SK-N-SH (cell line): Measurements from ENCODE around the gene MFNG. TPM values are rescaled to one million over a fixed set of nuclear protein-coding genes. Genes with fewer than 3 reads are reported as not detected.

Experiments used
- CTCF ChIA-PET: fragments of 300-600, 350-600 bp; formaldehyde crosslinking; extraction: SDS; loops from one replicate; lab custom pipeline; 2021; lab: Yijun Ruan, JAX
- POLR2A ChIA-PET: fragments of 350-600 bp; sonication (Branson Sonifier 250); formaldehyde crosslinking; extraction: SDS; loops from one replicate; lab custom pipeline; 2020; ENCODE audit warnings: antibody characterized with exemption, inconsistent platforms; lab: Yijun Ruan, JAX
- DNase-seq: peaks from one replicate; pipeline ENCODE4 v3.0.0; 2012
- H2AFZ ChIP-seq: fragments of 200-600 bp; sonication (generic); 2 replicates; pipeline ENCODE4 v1.8.1; 2016; ENCODE audit warnings: antibody characterized with exemption, mild to moderate bottlenecking, low read depth
- H3F3A ChIP-seq: fragments of 200-600 bp; sonication (generic); replicated peaks from 2 replicates; pipeline ENCODE3; 2016; ENCODE audit warnings: antibody characterized with exemption, mild to moderate bottlenecking; ENCODE audit not compliant: insufficient read depth
- H3K27ac ChIP-seq, 2 experiments: fragments of 200-500 bp in 1 of 2; fragments of 200-600 bp in 1 of 2; sonication (Bioruptor generic) in 1 of 2; sonication (generic), shearing (Covaris generic) in 1 of 2; 2 replicates each; pipeline versions ENCODE4 v1.5.1 to v1.6.1; 2014 to 2016; ENCODE audit warnings: low read depth in 2 of 2, inconsistent platforms in 1 of 2, low read length in 1 of 2, mild to moderate bottlenecking in 1 of 2, mixed read lengths in 1 of 2
- H3K27me3 ChIP-seq: fragments of 200-600 bp; sonication (generic), shearing (Covaris generic); 2 replicates; pipeline ENCODE4 v1.6.1; 2016; ENCODE audit warnings: mixed run types; ENCODE audit not compliant: insufficient read depth
- H3K36me3 ChIP-seq, 2 experiments: fragments of 200-500 bp in 1 of 2; fragments of 200-600 bp in 1 of 2; sonication (Bioruptor generic) in 1 of 2; sonication (generic) in 1 of 2; replicated peaks in 1 of 2; 2 replicates each; pipeline versions ENCODE3 to v1.5.1; 2014 to 2016; ENCODE audit warnings: low read length in 1 of 2, mild to moderate bottlenecking in 1 of 2; ENCODE audit not compliant: insufficient read depth in 2 of 2, control insufficient read depth in 1 of 2
- H3K4me1 ChIP-seq, 2 experiments: fragments of 200-500 bp in 1 of 2; fragments of 200-600 bp in 1 of 2; sonication (Bioruptor generic) in 1 of 2; sonication (generic), shearing (Covaris generic) in 1 of 2; 2 replicates each; pipeline versions ENCODE4 v1.5.1 to v1.6.1; 2014 to 2016; ENCODE audit warnings: low read depth in 1 of 2, low read length in 1 of 2, mixed run types in 1 of 2; ENCODE audit not compliant: insufficient read depth in 2 of 2, control insufficient read depth in 1 of 2
- H3K4me2 ChIP-seq: fragments of 200-600 bp; sonication (generic), shearing (Covaris generic); 2 replicates; pipeline ENCODE4 v1.6.1; 2017; ENCODE audit warnings: mixed run types
- H3K4me3 ChIP-seq, 2 experiments: fragments of 200-500 bp in 1 of 2; fragments of 200-600 bp in 1 of 2; sonication (Bioruptor generic) in 1 of 2; sonication (generic), shearing (Covaris generic) in 1 of 2; 2 replicates each; pipeline versions ENCODE4 v1.5.1 to v1.8.1; 2014 to 2016; ENCODE audit warnings: low read depth in 2 of 2, inconsistent platforms in 1 of 2, low read length in 1 of 2, mild to moderate bottlenecking in 1 of 2, mixed read lengths in 1 of 2, moderate library complexity in 1 of 2
- H3K79me2 ChIP-seq: fragments of 200-600 bp; sonication (generic); 2 replicates; pipeline ENCODE4 v1.8.1; 2017; ENCODE audit warnings: mild to moderate bottlenecking; ENCODE audit not compliant: insufficient read depth
- H3K9ac ChIP-seq: fragments of 200-600 bp; sonication (generic); 2 replicates; pipeline ENCODE4 v1.6.1; 2017; ENCODE audit warnings: mixed run types
- H3K9me2 ChIP-seq: fragments of 200-600 bp; sonication (generic); 2 replicates; pipeline ENCODE4 v1.6.1; 2017; ENCODE audit warnings: mixed run types
- H3K9me3 ChIP-seq: fragments of 200-600 bp; sonication (generic); 2 replicates; pipeline ENCODE4 v1.6.1; 2017; ENCODE audit warnings: mixed run types, mild to moderate bottlenecking, moderate library complexity
- H4K20me1 ChIP-seq: fragments of 200-600 bp; sonication (generic); 2 replicates; pipeline ENCODE4 v1.6.1; 2017; ENCODE audit warnings: mild to moderate bottlenecking, mixed run types; ENCODE audit not compliant: insufficient read depth
- CHD2 ChIP-seq: fragments of 150-350 bp; IDR thresholded peaks from 2 replicates; pipeline ENCODE4 v1.6.1; 2018; ENCODE audit warnings: low read length; ENCODE audit not compliant: partially characterized antibody
- IRF3 ChIP-seq: fragments of 150-350 bp; IDR thresholded peaks from 2 replicates; pipeline ENCODE4 v1.6.1; 2016; ENCODE audit warnings: mild to moderate bottlenecking, low read depth, low read length
- JUND ChIP-seq: IDR thresholded peaks from 2 replicates; pipeline ENCODE4 v1.4.0; 2012
- MXI1 ChIP-seq: IDR thresholded peaks from 2 replicates; pipeline ENCODE4 v1.6.1; 2012; ENCODE audit warnings: mild to moderate bottlenecking, low read depth, low read length, improper control_type of control experiment
- POLR2AphosphoS5 ChIP-seq: IDR thresholded peaks from 2 replicates; pipeline ENCODE4 v1.6.1; 2012; ENCODE audit warnings: low read depth, low read length
- RAD21 ChIP-seq: IDR thresholded peaks from 2 replicates; pipeline ENCODE4 v1.6.1; 2012; ENCODE audit warnings: mild to moderate bottlenecking, low read length
- RFX5 ChIP-seq: IDR thresholded peaks from 2 replicates; pipeline ENCODE4 v1.6.1; 2012; ENCODE audit warnings: mild to moderate bottlenecking, improper control_type of control experiment, low read length
- RXRA ChIP-seq: IDR thresholded peaks from 2 replicates; pipeline ENCODE4 v1.4.0; 2012; ENCODE audit warnings: low read depth, mild to moderate bottlenecking, borderline replicate concordance
- SMC3 ChIP-seq: IDR thresholded peaks from 2 replicates; pipeline ENCODE4 v1.6.1; 2012; ENCODE audit warnings: low read depth, low read length, improper control_type of control experiment
- TAF1 ChIP-seq: IDR thresholded peaks from 2 replicates; pipeline ENCODE4 v1.6.1; 2012; ENCODE audit warnings: low read depth, mild to moderate bottlenecking, low read length, moderate library complexity, borderline replicate concordance
- TEAD4 ChIP-seq: IDR thresholded peaks from 2 replicates; pipeline ENCODE4 v1.4.0; 2012; ENCODE audit warnings: mild to moderate bottlenecking, borderline replicate concordance; ENCODE audit not compliant: insufficient read depth
- USF1 ChIP-seq: IDR thresholded peaks from 2 replicates; pipeline ENCODE4 v1.4.0; 2012; ENCODE audit warnings: low read depth, borderline replicate concordance
- USF2 ChIP-seq: fragments of 150-350 bp; IDR thresholded peaks from 2 replicates; pipeline ENCODE4 v1.6.1; 2017; ENCODE audit warnings: antibody characterized with exemption, low read length, low read depth, borderline replicate concordance
- WGBS: methylation state at CpG from one replicate; pipeline ENCODE4 v1.1.6; 2017; ENCODE audit warnings: low lambda C conversion rate; 5-methylcytosine and 5-hydroxymethylcytosine counted together
- polyA plus RNA-seq, 3 experiments: library from polyadenylated mRNA; depleted of rRNA; stranded (reverse); fragments of >200 nt; gene quantifications; 2 replicates each; pipeline ENCODE4 v1.2.3, GENCODE V29; 2012
- TF ChIP-seq, protein P1 (sequence below): IDR thresholded peaks from 2 replicates; pipeline ENCODE4 v1.4.0; 2012; ENCODE audit warnings: low read depth
- TF ChIP-seq, protein P2 (sequence below): IDR thresholded peaks from 2 replicates; pipeline ENCODE4; 2012

Gene MFNG
- polyA plus RNA-seq, 1 of the 3 experiments (the other 2 are of a cell fraction), result 0.18 TPM

DNA sequence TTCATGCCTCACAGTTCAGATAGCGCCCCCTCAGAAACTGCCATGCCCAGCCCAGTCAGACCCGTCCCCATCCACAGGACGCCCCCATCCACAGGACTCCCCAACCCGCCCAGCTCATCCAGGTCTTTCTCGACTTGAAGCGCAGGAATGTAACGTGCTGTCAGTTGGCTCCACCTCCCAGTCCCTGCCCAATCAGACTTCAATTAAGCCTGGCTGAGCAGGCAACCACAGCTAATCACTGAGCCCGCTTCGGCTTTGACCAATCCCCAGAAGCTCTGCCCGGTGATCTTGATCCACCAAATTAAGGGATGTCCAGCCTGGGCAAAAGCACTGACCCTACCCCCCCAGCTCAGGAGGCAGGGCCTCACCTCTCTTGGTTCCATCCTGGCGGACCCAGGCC is 10.5 kb upstream of the MFNG start:
- no peaks in the 10 kb centered on the region for H3K79me2 ChIP-seq
- peak overlapping the region in 1 of 2 experiments; percentile 84; a peak in 2 of 4 replicates for H3K27ac ChIP-seq
- no peak for TF ChIP-seq TEAD4
- TF ChIP-seq, protein P1, sequence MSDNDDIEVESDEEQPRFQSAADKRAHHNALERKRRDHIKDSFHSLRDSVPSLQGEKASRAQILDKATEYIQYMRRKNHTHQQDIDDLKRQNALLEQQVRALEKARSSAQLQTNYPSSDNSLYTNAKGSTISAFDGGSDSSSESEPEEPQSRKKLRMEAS, result peak; percentile 43; the same call in 1 of the 2 replicates
- TF ChIP-seq RAD21, result no peak
- no peak for TF ChIP-seq RXRA
- H3K9me3 ChIP-seq, result no peaks in the 10 kb centered on the region
- no peaks in the 10 kb centered on the region for H3K9me2 ChIP-seq
- H3K4me1 ChIP-seq, result peaks cover 13 to 42% of the 10 kb centered on the region in 2 experiments
- H3K4me2 ChIP-seq, result peak overlapping the region; percentile 46
- no peak overlapping the region for H2AFZ ChIP-seq
- no peaks in the 10 kb centered on the region for H3K36me3 ChIP-seq
- H3K27me3 ChIP-seq, result no peaks in the 10 kb centered on the region
- peak; percentile 50 for DNase-seq
- ChIA-PET POLR2A (no interaction called here), CTCF (interaction anchor here (1.6 to 6.0 kb wide), 4 partner anchors 24 to 95 kb away, joined by 3 to 35 read pairs (median 12); no protein-coding TSS in a partner anchor)
- 76% methylated on average over 9 of the region's 11 CpGs for WGBS
- H3F3A ChIP-seq, result peaks cover 18% of the 10 kb centered on the region
- no peak overlapping the region for H3K4me3 ChIP-seq
- H3K9ac ChIP-seq, result peak overlapping the region; percentile 55; the same call in 1 of the 2 replicates
- H4K20me1 ChIP-seq, result no peaks in the 10 kb centered on the region

DNA sequence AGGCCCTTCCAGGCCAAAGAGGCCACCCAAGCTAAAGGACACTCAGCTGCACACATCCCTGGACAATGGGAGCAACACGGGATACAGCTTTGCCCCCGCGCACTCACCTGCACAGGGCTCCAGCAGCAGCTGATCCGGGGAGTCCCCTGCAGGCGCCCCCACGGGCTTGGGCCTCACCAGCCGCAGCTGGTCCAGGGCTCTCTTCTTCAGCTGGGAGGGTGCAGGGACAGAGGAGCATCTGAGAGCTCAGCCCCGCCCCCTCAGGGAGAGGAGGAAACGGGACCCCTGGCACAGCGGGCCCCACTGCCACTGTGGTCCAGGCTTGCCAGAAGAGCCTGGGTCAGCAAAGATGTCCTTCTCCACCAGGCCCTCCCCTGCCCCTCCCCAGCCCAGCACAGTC is 7.8 kb upstream of the MFNG start:
- DNase-seq, result no peak
- peaks cover 18% of the 10 kb centered on the region for H3F3A ChIP-seq
- no peak overlapping the region for H3K27ac ChIP-seq
- no CpG with 5 or more reads among the region's 10 CpGs for WGBS
- no peak overlapping the region for H3K9ac ChIP-seq
- H3K36me3 ChIP-seq, result peaks cover 0 to 3% of the 10 kb centered on the region in 2 experiments
- H3K4me1 ChIP-seq, result peaks cover 6 to 15% of the 10 kb centered on the region in 2 experiments; a peak in 2 of 4 replicates
- POLR2A ChIA-PET, result no interaction called here
- no peaks in the 10 kb centered on the region for H3K79me2 ChIP-seq
- H3K9me3 ChIP-seq, result no peaks in the 10 kb centered on the region
- H2AFZ ChIP-seq, result no peak overlapping the region
- no peak overlapping the region for H3K4me2 ChIP-seq
- no peak overlapping the region for H3K4me3 ChIP-seq
- H3K9me2 ChIP-seq, result no peaks in the 10 kb centered on the region
- CTCF ChIA-PET, result interaction anchor here (1.2 to 3.1 kb wide), 3 partner anchors 11 to 73 kb away, joined by 4 to 11 read pairs (median 7); no protein-coding TSS in a partner anchor
- H4K20me1 ChIP-seq, result peaks cover 3% of the 10 kb centered on the region; the same call in 1 of the 2 replicates
- no peaks in the 10 kb centered on the region for H3K27me3 ChIP-seq
- TF ChIP-seq JUND (no peak), USF1 (no peak), RFX5 (no peak), SMC3 (no peak), IRF3 (no peak), CHD2 (no peak), USF2 (no peak), TAF1 (no peak), POLR2AphosphoS5 (no peak), MXI1 (no peak), TEAD4 (no peak)
- TF ChIP-seq, protein P2, sequence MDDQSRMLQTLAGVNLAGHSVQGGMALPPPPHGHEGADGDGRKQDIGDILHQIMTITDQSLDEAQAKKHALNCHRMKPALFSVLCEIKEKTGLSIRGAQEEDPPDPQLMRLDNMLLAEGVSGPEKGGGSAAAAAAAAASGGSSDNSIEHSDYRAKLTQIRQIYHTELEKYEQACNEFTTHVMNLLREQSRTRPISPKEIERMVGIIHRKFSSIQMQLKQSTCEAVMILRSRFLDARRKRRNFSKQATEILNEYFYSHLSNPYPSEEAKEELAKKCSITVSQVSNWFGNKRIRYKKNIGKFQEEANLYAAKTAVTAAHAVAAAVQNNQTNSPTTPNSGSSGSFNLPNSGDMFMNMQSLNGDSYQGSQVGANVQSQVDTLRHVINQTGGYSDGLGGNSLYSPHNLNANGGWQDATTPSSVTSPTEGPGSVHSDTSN, result no peak
- TF ChIP-seq, protein P1, result no peak
